Measurements from ENCODE around the gene SELPLG. TPM values are rescaled to one million over a fixed set of nuclear protein-coding genes. Genes with fewer than 3 reads are reported as not detected.
"Not testable (repeated sequence)": the region's sequence is repeated elsewhere in the genome, so short reads cannot be mapped to it uniquely, and the experiment has no call there.

The SELPLG gene
- total RNA-seq, 3 donors from 2014 or later (not counting 1 experiment from before 2014, with no cell fraction given), result 179 to 201 (median 201) TPM

DNA sequence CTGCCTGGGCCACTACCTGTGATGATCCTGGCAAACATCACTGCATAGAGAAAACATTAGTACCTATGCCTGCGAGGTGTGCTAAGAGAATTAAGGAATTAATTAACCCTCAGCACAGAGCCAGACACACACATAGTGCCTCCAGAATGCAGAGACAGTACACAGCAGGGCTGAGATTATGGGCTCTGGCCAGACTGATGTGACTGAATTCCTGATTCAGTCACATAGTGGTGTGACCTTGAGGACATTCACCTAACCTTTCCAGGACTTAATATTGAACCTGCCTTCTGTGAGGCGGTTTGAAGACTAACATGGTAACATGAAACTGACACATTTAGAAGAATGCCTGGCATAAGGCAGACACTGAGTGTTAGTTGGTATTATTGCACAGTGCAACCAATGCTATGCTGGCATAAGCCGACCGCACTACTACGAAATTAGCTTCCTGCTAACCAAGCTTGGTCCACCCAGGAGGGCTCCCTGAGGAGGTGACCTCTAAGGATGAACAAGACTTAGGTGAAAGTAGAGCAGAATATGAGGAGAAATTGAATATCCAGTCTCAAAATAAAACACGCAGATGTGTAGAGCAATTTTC is 32.0 kb upstream of the SELPLG start:
- H3K4me1 Mint-ChIP-seq, result peaks cover 5 to 12% of the 10 kb centered on the region in 2 donors
- WGBS (ENCODE audit: insufficient coverage), result 90% methylated on average over 6 of the region's 6 CpGs

DNA sequence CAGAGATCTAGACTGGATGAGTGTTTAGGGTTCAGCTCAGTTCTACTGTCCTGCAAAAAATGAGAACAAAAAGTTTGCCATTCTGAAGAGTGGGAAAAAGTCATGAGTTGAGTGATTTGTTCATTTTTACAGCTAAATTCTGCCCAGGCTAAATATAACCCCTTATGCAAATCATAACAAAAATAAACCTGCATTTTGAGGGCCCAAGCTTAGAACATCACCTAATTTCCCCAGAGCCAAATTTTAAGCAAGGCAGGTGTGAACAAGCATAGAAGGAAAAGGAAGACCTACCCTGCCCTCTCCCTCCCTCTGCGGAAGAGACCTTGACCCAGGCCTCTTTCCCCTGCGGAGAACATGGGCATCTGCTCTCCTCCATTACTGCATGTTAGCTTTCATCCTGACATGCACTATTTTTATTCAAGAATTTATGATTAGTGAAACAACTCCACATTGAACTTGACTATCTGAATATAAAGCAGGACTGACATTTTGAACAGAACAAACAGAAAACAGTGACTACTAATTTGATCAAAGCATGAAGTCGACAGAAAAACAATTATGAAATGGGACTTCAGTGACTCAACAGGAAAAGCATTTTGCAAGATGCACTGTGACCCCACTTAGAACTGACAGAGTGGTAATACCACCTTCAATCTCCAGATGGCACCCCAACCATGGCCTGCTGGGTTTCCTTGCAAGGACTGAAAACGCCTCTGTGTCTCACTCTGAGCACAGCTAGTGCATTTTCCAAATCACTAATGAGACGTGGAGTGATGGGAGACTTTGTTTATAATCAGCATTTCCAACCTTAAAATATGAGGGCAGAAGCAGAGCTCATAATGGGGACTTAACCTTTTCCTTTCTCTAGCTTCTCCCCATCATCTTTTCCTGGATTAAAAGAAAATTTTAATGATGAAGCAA is 30.9 kb upstream of the SELPLG start:
- Mint-ChIP-seq H3K36me3 (no peaks in the 10 kb centered on the region), H3K9me3 (no peaks in the 10 kb centered on the region), H3K27ac (peak overlapping the region; percentile 63 to 88), H3K27me3 (ENCODE audit: low read depth in 2 of 2) (no peaks in the 10 kb centered on the region), H3K4me3 (no peak overlapping the region), H3K4me1 (peaks cover 5 to 12% of the 10 kb centered on the region in 2 donors)
- no peak overlapping the region for H3K4me3 ChIP-seq (ENCODE audit: low read length)
- intact Hi-C loops (cut with micrococcal nuclease), result loop anchor here (1.0 to 2.0 kb wide), 6 partner anchors 52 to 428 kb away; partner anchors contain the start of genes ALKBH2, CORO1C and ISCU
- TF ChIP-seq CTCF (IDR thresholded peaks at IDR 0.05), result peak; percentile 84
- no peaks in the 10 kb centered on the region for H3K36me3 ChIP-seq (ENCODE audit: control insufficient read depth, insufficient read depth, low read length)
- no peaks in the 10 kb centered on the region for H3K27me3 ChIP-seq (ENCODE audit: control insufficient read depth, insufficient read depth, low read length)
- no peaks in the 10 kb centered on the region for H3K9me3 ChIP-seq (ENCODE audit: control insufficient read depth, insufficient read depth, low read length)
- 13% methylated on average over 4 of the region's 5 CpGs for WGBS (ENCODE audit: insufficient coverage)
- H3K27ac ChIP-seq (ENCODE audit: low read length), result peak overlapping the region; percentile 14
- ATAC-seq (peak; percentile 99 to 100 (median 100)), DNase-seq (peak; percentile 65 to 90)
- H3K4me1 ChIP-seq (ENCODE audit: control insufficient read depth, insufficient read depth, low read length), result peaks cover 6% of the 10 kb centered on the region

More for the DNA sequence above, 32.0 kb upstream of the SELPLG start:
- Histone ChIP-seq H3K9me3 (ENCODE audit: control insufficient read depth, insufficient read depth, low read length) (no peaks in the 10 kb centered on the region), H3K27me3 (ENCODE audit: control insufficient read depth, insufficient read depth, low read length) (no peaks in the 10 kb centered on the region), H3K4me3 (ENCODE audit: low read length) (no peak overlapping the region), H3K27ac (ENCODE audit: low read length) (no peak overlapping the region), H3K4me1 (ENCODE audit: control insufficient read depth, insufficient read depth, low read length) (peaks cover 6% of the 10 kb centered on the region), H3K36me3 (ENCODE audit: control insufficient read depth, insufficient read depth, low read length) (no peaks in the 10 kb centered on the region)
- no peaks in the 10 kb centered on the region for H3K27me3 Mint-ChIP-seq (ENCODE audit: low read depth in 2 of 2)
- no peak for ATAC-seq
- TF ChIP-seq CTCF (IDR thresholded peaks at IDR 0.05), result no peak
- no peaks in the 10 kb centered on the region for H3K36me3 Mint-ChIP-seq
- no peak for DNase-seq
- H3K4me3 Mint-ChIP-seq, result no peak overlapping the region
- H3K27ac Mint-ChIP-seq, result peak overlapping the region in 1 of 2 donors; percentile 88
- H3K9me3 Mint-ChIP-seq, result no peaks in the 10 kb centered on the region
- intact Hi-C loops (cut with micrococcal nuclease), result loop anchor here (2.0 kb wide), 3 partner anchors 65 to 427 kb away; partner anchors contain the start of genes ALKBH2, CORO1C and ISCU

DNA sequence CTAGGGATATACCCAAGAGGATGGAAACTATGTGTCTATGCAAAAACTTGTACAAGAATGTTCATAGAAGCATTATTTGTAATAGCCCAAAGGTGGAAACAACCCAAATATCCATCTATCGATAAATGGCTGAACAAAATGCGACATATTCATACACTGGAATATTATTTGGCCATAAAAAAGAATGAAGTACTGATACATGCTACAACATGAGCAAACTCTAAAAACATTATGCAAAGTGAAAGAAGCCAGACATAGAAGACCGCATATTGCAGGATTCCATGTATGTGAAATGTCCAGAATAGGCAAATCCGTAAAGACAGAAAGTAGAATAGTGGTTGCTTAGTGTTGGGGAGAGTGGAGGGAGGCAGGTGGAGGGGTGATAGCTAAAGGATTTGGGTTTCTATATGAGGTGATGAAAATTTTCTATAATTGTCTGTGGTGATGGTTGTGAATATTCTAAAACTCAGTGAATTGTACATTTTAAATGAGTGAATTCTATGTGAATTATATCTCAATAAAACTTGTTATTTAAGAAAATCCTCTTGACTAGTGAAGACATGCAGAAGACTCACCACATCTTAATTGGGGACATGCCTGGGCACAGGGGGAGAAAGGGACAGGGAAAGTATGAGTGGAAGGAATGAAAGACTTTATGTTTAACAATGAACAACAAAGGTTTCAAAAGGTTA is 29.8 kb upstream of the SELPLG start:
- no peak for TF ChIP-seq CTCF (IDR thresholded peaks at IDR 0.05)
- Histone ChIP-seq H3K9me3 (ENCODE audit: control insufficient read depth, insufficient read depth, low read length) (no peaks in the 10 kb centered on the region), H3K4me3 (ENCODE audit: low read length) (no peak overlapping the region), H3K27ac (ENCODE audit: low read length) (no peak overlapping the region), H3K36me3 (ENCODE audit: control insufficient read depth, insufficient read depth, low read length) (peaks cover 4% of the 10 kb centered on the region), H3K27me3 (ENCODE audit: control insufficient read depth, insufficient read depth, low read length) (no peaks in the 10 kb centered on the region), H3K4me1 (ENCODE audit: control insufficient read depth, insufficient read depth, low read length) (peaks cover 6% of the 10 kb centered on the region)
- Mint-ChIP-seq H3K36me3 (no peaks in the 10 kb centered on the region), H3K4me1 (peaks cover 5 to 12% of the 10 kb centered on the region in 2 donors), H3K27me3 (ENCODE audit: low read depth in 2 of 2) (no peaks in the 10 kb centered on the region), H3K27ac (peak overlapping the region in 1 of 2 donors; percentile 88), H3K4me3 (no peak overlapping the region), H3K9me3 (no peaks in the 10 kb centered on the region)
- intact Hi-C loops (cut with micrococcal nuclease), result loop anchor here (1.0 to 2.0 kb wide), 6 partner anchors 51 to 429 kb away; partner anchors contain the start of genes ALKBH2, CORO1C and ISCU
- WGBS (ENCODE audit: insufficient coverage), result 99% methylated on average over 3 of the region's 4 CpGs
- DNase-seq (no peak), ATAC-seq (no peak)

DNA sequence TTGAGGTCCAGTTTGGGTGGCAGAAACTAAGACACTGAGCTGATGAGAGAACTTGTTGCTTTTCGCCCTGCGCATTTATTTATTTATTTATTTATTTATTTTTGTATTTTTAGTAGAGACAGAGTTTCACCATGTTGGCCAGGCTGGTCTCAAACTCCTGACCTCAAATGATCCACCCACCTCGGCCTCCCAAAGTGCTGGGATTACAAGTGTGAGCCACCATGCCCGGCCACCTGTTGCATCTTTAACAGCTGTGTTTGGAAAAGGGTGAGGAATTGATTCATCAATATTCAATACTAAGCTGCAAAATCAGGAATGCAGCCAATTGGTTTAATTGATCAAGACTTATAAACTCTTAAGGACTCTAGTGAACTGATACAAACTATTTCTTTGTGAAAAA is 24.4 kb upstream of the SELPLG start:
- H3K27ac Mint-ChIP-seq; H3K4me3 Mint-ChIP-seq; H3K27me3 Mint-ChIP-seq (ENCODE audit: low read depth in 2 of 2); H3K4me3 ChIP-seq (ENCODE audit: low read length); H3K4me1 Mint-ChIP-seq; H3K36me3 Mint-ChIP-seq; H3K4me1 ChIP-seq (ENCODE audit: control insufficient read depth, insufficient read depth, low read length); H3K9me3 Mint-ChIP-seq; intact Hi-C loops (cut with micrococcal nuclease); ATAC-seq; H3K27me3 ChIP-seq (ENCODE audit: control insufficient read depth, insufficient read depth, low read length); H3K27ac ChIP-seq (ENCODE audit: low read length); H3K9me3 ChIP-seq (ENCODE audit: control insufficient read depth, insufficient read depth, low read length); DNase-seq: not testable (repeated sequence)
- peaks cover 15% of the 10 kb centered on the region for H3K36me3 ChIP-seq (ENCODE audit: control insufficient read depth, insufficient read depth, low read length)
- WGBS (ENCODE audit: insufficient coverage), result no CpG with 5 or more reads among the region's 4 CpGs
